GM19035 (cell line): Measurements from ENCODE around the gene CCBE1.

Experiments used
- ATAC-seq: cut with Tn5 transposase; IDR thresholded peaks from one replicate; pipeline ENCODE4 v1.9.1; 2021; ENCODE audit not compliant: unreplicated experiment

CCBE1 gene

GRCh38 chr18:59459369-59460071, 237.7 kb downstream of the CCBE1 start:
- ATAC-seq: no peak

DNA sequence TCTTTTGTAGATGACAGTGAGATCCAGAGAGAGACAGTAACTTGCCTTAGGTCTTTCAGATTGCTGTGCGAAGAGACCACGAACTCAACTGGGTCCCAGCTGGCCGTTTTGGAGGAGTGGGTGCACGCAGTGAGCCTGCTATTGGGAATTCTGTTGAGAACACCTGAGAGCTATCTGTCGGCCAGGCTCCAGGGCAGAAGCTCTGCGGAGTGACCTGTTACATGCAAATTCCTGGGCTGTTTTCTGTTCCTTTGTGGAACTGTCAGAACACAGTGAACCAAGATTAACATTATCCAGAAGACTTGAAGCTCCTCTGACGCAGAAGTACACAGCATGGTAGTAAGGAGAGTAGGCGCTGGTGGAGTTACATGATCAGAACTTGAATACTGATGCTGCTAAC, 238.6 kb downstream of the CCBE1 start:
- no peak for ATAC-seq

GRCh38 chr18:59456657-59457056, 240.6 kb downstream of the CCBE1 start:
- no peak for ATAC-seq

DNA sequence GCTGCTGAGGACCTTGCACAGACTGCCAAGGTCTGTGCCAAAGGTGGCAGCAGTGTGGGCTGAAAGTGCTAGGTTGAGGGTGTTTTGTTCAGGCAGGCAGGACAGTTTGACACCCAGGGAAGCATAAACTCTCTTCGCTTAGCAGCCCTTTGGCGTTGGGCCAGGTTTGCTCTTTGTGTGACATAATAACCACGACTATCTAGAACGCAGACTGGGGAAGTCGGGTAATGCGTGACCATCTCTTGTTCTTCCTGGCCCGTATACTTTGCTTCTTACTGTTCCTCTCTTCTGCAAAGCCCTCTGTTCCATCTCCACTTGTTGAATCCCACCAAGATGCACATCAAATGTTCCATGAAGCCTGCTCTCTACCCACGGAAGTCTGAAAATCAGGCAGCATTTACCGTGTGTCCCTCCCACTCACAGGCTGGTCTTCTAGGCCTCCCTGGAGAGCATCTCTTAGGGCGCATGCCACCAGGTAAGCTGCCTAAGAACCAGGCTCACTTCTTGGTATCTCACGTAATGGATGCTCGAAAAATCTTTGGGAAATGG, 241.4 kb downstream of the CCBE1 start:
- no peak for ATAC-seq

- no peak for ATAC-seq
Measured at GRCh38 chr18:59454909-59455727, 242.1 kb downstream of the CCBE1 start.

DNA sequence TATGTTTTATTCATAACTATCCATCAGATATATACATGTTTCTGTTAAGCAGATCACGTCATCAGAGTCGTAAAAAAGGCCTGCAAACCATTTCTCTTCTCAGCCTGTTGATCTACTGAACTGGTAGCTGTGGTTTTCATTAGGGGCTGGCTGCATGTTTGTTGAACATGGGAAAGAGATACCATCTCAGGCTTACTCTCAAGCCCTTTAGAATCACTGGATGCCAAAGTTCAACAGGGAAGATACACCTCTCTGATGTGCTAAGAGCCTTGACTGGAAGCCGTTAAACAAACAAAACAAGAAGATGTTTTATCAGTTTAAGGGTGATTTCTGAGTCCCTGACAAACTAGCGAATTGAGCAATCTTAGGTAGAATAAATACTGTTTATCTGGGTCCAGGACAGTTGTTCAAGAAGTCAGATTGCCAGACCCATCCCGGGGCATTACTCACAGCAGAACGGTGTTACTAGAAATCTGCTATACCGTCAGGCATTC, 243.7 kb downstream of the CCBE1 start:
- ATAC-seq: no peak

GRCh38 chr18:59451963-59452362, 245.3 kb downstream of the CCBE1 start:
- no peak for ATAC-seq

- no peak for ATAC-seq
Measured at GRCh38 chr18:59451073-59451472, 246.2 kb downstream of the CCBE1 start.

DNA sequence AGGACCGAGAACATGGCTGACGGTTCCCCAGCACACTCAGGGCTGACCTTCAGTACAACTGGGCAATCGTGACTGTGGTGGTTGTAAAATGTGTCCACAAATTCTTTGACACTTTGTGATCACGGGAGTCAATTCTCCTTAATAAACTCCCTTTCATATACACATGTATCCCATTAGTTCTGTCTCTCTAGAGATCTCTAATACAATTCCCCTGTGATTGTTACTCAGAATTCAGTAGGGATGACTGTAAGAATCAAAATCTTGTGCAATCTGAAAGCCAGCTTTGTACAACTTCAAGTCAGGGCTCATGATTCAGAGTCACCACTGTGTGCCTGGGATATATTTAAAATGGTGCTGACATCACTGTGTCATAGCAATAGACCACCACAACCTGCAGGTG, 248.7 kb downstream of the CCBE1 start:
- ATAC-seq: no peak

- ATAC-seq: no peak
Measured at GRCh38 chr18:59446012-59446411, 251.2 kb downstream of the CCBE1 start.

GRCh38 chr18:59437851-59438569, 259.2 kb downstream of the CCBE1 start:
- no peak for ATAC-seq

GRCh38 chr18:59432803-59433597, 264.2 kb downstream of the CCBE1 start:
- ATAC-seq: no peak

- ATAC-seq: no peak
Measured at GRCh38 chr18:59431131-59431530, 266.1 kb downstream of the CCBE1 start.

DNA sequence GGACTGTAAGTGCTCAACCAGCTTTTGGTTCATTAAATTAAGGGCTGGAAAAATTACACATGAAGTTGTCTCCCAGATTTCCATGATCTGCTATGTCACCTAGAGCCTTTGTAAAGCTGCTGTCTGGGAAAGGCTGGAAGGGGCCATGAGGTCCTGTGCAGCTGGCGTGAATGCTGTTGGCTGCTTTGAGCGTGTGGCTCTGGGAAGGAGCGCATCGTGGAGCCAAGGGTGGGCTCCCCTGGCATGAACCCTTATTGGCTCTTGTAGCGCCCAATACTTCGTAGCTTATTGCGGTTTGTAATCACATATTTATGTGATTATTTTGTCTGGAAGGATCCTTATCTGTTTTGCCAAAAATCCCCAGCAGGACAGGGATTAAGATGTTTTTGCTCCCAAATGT, 267.6 kb downstream of the CCBE1 start:
- ATAC-seq: no peak

DNA sequence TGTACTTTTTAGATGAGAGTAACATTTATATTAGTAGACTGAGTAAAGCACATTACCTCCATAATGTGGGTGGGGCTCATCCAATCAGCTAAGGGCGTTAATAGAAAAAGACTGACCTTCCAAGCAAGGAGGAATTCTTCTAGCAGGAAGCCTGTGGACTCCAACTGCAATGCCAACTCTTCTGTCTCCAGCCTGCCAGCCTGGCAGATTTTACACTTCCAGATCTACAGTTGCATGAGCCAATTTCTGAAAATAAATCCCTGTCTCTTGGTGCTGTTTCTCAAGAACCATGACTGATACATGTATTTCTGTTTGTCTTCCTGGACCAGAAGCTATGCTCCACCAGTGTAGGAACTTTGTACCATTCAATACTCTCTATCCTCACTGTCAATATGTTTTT, 269.2 kb downstream of the CCBE1 start:
- no peak for ATAC-seq

DNA sequence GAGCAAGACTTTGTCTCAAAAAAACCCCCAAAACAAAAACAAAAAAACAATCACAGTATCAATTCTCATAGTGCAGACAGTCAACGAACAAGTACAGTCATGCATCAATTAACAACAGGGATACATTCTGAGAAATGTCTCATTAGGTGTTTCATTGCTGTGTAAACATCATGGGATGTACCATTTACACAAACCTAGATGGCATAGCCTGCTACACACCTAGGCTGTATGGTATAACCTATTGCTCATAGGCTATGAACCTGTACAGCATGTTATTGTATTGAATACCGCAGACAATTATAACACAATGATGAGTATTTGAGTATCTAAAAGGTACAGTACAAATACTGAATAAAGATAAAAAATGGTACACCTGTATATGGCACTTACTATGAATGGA, 270.4 kb downstream of the CCBE1 start:
- no peak for ATAC-seq

- ATAC-seq: no peak
Measured at GRCh38 chr18:59423259-59423658, 274.0 kb downstream of the CCBE1 start.

- ATAC-seq: no peak
Measured at GRCh38 chr18:59420244-59420643, 277.0 kb downstream of the CCBE1 start.

DNA sequence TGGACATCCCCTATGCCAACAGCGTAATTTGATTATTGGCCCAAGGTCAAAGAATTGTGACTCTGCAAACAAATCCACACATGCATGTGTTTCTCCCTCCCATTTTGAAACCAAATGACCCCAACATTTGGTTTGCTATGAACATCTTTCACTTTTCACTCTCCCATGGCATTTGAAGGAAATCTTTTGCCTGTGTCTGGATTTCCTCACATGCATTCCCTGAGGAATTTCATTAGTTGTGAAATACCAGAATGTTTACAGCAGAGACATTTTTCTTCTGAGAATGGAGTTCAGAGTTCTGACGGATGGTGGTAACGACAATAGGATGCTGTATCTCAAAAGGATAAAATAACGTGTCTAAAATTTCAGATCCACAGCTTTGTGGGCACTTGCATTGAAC, 277.8 kb downstream of the CCBE1 start:
- ATAC-seq: no peak

DNA sequence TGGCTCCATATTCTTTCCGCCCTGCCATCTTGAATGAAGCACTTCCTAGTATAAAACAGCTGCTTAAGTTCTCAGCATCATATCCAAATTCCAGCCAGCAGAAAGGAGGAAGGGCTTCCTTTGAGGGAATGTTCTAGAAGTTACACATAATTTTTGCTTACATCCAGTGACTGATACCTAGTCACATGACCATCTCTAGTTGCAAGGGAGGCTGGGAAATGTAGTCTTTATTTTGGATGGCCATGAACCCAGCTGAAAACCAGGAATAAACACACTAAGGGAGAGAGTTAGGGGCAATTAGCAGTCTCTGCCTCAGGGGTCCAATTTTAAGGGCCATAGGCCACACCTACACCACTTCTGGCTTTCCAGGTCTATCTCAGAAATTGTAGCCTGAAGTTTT, 280.4 kb downstream of the CCBE1 start:
- ATAC-seq: no peak
